Fibroblast of lung (primary cell): Measurements from ENCODE around the gene ACP4. TPM values are rescaled to one million over a fixed set of nuclear protein-coding genes. Genes with fewer than 3 reads are reported as not detected.
"Not testable (repeated sequence)": the region's sequence is repeated elsewhere in the genome, so short reads cannot be mapped to it uniquely, and the experiment has no call there.

ENCODE experiments used
- DNase-seq, 2 donors: peaks; one replicate each; pipeline versions ENCODE4 v3.0.0 to v3.0.0-alpha.2; 2010; ENCODE audit warnings: low read depth in 2 of 2
- H2AFZ ChIP-seq: 2 replicates; pipeline ENCODE4 v1.5.1; 2012; ENCODE audit warnings: low read length, control low read depth, inconsistent platforms
- H3K27ac ChIP-seq: 2 replicates; pipeline ENCODE4 v1.5.1; 2011; ENCODE audit warnings: low read length, control low read depth; ENCODE audit not compliant: insufficient read depth
- H3K27me3 ChIP-seq: 2 replicates; pipeline ENCODE4 v1.5.1; 2011; ENCODE audit warnings: mild to moderate bottlenecking, low read length; ENCODE audit not compliant: control insufficient read depth, insufficient read depth
- H3K36me3 ChIP-seq: 2 replicates; pipeline ENCODE4 v1.5.1; 2011; ENCODE audit warnings: low read length; ENCODE audit not compliant: control insufficient read depth, insufficient read depth
- H3K4me1 ChIP-seq: 2 replicates; pipeline ENCODE4 v1.5.1; 2011; ENCODE audit warnings: low read length; ENCODE audit not compliant: control insufficient read depth, insufficient read depth; ENCODE audit errors: extremely low read depth
- H3K4me2 ChIP-seq: 2 replicates; pipeline ENCODE4 v1.5.1; 2011; ENCODE audit warnings: low read length, control low read depth; ENCODE audit not compliant: insufficient read depth; ENCODE audit errors: extremely low read depth
- H3K4me3 ChIP-seq, 4 experiments: fragments of 200-600 bp in 1 of 4; sonication (generic) in 1 of 4; replicated peaks in 1 of 4; 2 replicates each; pipeline ENCODE4 v1.5.1; 2011 to 2016; ENCODE audit warnings: low read length in 4 of 4, low read depth in 3 of 4, mild to moderate bottlenecking in 3 of 4, control low read depth in 2 of 4, inconsistent platforms in 1 of 4, mixed read lengths in 1 of 4; ENCODE audit not compliant: insufficient read depth in 1 of 4; ENCODE audit errors: control extremely low read depth in 1 of 4
- H3K79me2 ChIP-seq: 2 replicates; pipeline ENCODE4 v1.5.1; 2012; ENCODE audit warnings: mild to moderate bottlenecking, low read length, inconsistent platforms; ENCODE audit not compliant: control insufficient read depth, insufficient read depth
- H3K9ac ChIP-seq: 2 replicates; pipeline ENCODE4 v1.5.1; 2011; ENCODE audit warnings: mild to moderate bottlenecking, low read length, control low read depth; ENCODE audit not compliant: insufficient read depth
- H3K9me3 ChIP-seq: 2 replicates; pipeline ENCODE4 v1.5.1; 2012; ENCODE audit warnings: low read depth, low read length; ENCODE audit not compliant: control insufficient read depth, insufficient read depth
- H4K20me1 ChIP-seq: 2 replicates; pipeline ENCODE4 v1.5.1; 2011; ENCODE audit warnings: low read length; ENCODE audit not compliant: control insufficient read depth, insufficient read depth; ENCODE audit errors: extremely low read depth
- EZH2 ChIP-seq: IDR thresholded peaks from 2 replicates; pipeline ENCODE4 v1.5.1; 2012; ENCODE audit warnings: low read length, control low read depth, mild to moderate bottlenecking; ENCODE audit errors: missing control alignments
- polyA plus RNA-seq, 2 donors: library from polyadenylated mRNA; depleted of rRNA in 1 of 2; stranded (reverse) in 1 of 2; unstranded in 1 of 2; fragments of >200 nt; gene quantifications; 2 replicates each; pipeline ENCODE4 v1.2.1, GENCODE V29; 2011 to 2012; ENCODE audit warnings: missing spikeins in 1 of 2
- total RNA-seq: library from RNA; depleted of rRNA; stranded (reverse); fragments of >200 nt; gene quantifications from 2 replicates; pipeline ENCODE4 v1.2.1, GENCODE V29; 2014
- TF ChIP-seq, protein P1 (sequence below), 2 donors: IDR thresholded peaks in 1 of 2; conservative IDR thresholded peaks in 1 of 2; 1 replicate in 1 of 2; 2 replicates in 1 of 2; pipeline ENCODE4 v1.5.1; 2011 to 2012; ENCODE audit warnings: low read length in 2 of 2, control low read depth in 1 of 2, inconsistent platforms in 1 of 2, low read depth in 1 of 2, mild to moderate bottlenecking in 1 of 2

The ACP4 gene
- total and polyA plus RNA-seq, 2 donors (not counting 1 experiment from before 2014, with no cell fraction given), result not detected

DNA sequence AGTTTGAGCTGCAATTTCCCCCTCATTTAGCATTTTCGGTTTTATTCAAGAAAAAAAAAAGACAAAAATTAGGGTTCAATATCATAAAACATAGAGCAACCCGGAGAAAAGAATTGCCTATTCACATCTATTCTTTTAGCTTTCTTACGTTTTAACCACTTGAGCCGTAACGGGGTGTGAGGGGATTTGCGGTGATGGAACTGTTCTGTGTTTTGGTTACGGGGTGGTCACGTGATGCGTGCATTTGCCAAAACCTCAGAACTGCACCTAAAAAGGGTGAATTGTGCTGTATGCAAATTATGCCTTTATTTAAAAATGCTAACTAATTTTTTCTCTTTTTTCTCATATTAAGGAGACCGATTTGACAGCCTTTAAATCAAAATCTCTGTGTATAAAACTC is 45.0 kb upstream of the ACP4 start:
- Histone ChIP-seq H3K4me1 (no peaks in the 10 kb centered on the region), H3K27me3 (no peaks in the 10 kb centered on the region), H3K36me3 (no peaks in the 10 kb centered on the region), H4K20me1 (no peaks in the 10 kb centered on the region), H3K79me2 (no peaks in the 10 kb centered on the region), H3K9me3 (no peaks in the 10 kb centered on the region), H3K4me3 (no peak overlapping the region), H3K4me2 (no peak overlapping the region), H3K27ac (no peak overlapping the region), H2AFZ (no peak overlapping the region), H3K9ac (no peak overlapping the region)
- DNase-seq, result no peak
- TF ChIP-seq EZH2, result no peak
- TF ChIP-seq, protein P1, sequence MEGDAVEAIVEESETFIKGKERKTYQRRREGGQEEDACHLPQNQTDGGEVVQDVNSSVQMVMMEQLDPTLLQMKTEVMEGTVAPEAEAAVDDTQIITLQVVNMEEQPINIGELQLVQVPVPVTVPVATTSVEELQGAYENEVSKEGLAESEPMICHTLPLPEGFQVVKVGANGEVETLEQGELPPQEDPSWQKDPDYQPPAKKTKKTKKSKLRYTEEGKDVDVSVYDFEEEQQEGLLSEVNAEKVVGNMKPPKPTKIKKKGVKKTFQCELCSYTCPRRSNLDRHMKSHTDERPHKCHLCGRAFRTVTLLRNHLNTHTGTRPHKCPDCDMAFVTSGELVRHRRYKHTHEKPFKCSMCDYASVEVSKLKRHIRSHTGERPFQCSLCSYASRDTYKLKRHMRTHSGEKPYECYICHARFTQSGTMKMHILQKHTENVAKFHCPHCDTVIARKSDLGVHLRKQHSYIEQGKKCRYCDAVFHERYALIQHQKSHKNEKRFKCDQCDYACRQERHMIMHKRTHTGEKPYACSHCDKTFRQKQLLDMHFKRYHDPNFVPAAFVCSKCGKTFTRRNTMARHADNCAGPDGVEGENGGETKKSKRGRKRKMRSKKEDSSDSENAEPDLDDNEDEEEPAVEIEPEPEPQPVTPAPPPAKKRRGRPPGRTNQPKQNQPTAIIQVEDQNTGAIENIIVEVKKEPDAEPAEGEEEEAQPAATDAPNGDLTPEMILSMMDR (conservative IDR thresholded peaks at IDR 0.05 in 1 of 2, IDR thresholded peaks at IDR 0.05 in 1 of 2; ENCODE audit: low read depth in 1 of 2, low read length in 2 of 2), result no peak

GRCh38 chr19:50747141-50747540 is 43.1 kb upstream of the ACP4 start:
- DNase-seq, H2AFZ ChIP-seq, H3K27me3 ChIP-seq, H3K9me3 ChIP-seq, H3K4me2 ChIP-seq, H3K4me1 ChIP-seq, H3K27ac ChIP-seq, H3K79me2 ChIP-seq, H3K9ac ChIP-seq, H3K4me3 ChIP-seq, H4K20me1 ChIP-seq, H3K36me3 ChIP-seq: not testable (repeated sequence)

GRCh38 chr19:50749490-50749889 is 40.7 kb upstream of the ACP4 start:
- Histone ChIP-seq H3K9me3 (no peaks in the 10 kb centered on the region), H3K9ac (no peak overlapping the region), H3K4me2 (no peak overlapping the region), H3K36me3 (no peaks in the 10 kb centered on the region), H3K4me3 (no peak overlapping the region), H3K79me2 (no peaks in the 10 kb centered on the region), H4K20me1 (no peaks in the 10 kb centered on the region), H2AFZ (no peak overlapping the region), H3K4me1 (no peaks in the 10 kb centered on the region), H3K27ac (no peak overlapping the region), H3K27me3 (no peaks in the 10 kb centered on the region)
- DNase-seq, result no peak
- TF ChIP-seq, protein P1 (conservative IDR thresholded peaks at IDR 0.05 in 1 of 2, IDR thresholded peaks at IDR 0.05 in 1 of 2; ENCODE audit: low read depth in 1 of 2, low read length in 2 of 2), result no peak
- TF ChIP-seq EZH2, result no peak
